ENCODE results near the gene RERE. TPM values are rescaled to one million over a fixed set of nuclear protein-coding genes. Genes with fewer than 3 reads are reported as not detected.

RERE gene
- total and polyA plus RNA-seq, 7 donors = 19.2 to 148 (median 90.6) TPM

GRCh38 chr1:8474369-8474768 lies 343.1 kb downstream of the RERE start:
- H3K9me3 ChIP-seq = no peaks in the 10 kb centered on the region
- H3K27me3 ChIP-seq = no peaks in the 10 kb centered on the region
- DNase-seq = no peak
- H3K4me1 ChIP-seq = peaks cover 0 to 47% (median 31%) of the 10 kb centered on the region in 4 donors
- no peaks in the 10 kb centered on the region for H3K36me3 ChIP-seq
- intact Hi-C loops (cut with DNase I) = loop anchor here (5.0 kb wide), 1 partner anchor 253 kb away; no protein-coding TSS in a partner anchor
- no peak for TF ChIP-seq POLR2A (IDR thresholded peaks at IDR 0.05)
- no peak for TF ChIP-seq CTCF (IDR thresholded peaks at IDR 0.05)
- TF ChIP-seq EP300 (IDR thresholded peaks at IDR 0.05) = no peak
- no peak for TF ChIP-seq POLR2AphosphoS5 (IDR thresholded peaks at IDR 0.05)
- WGBS, 2 donors = 81 to 90% methylated on average over 3 of the region's 3 CpGs
- no peak overlapping the region for H3K27ac ChIP-seq
- no peak overlapping the region for H3K4me3 ChIP-seq

- intact Hi-C loops (cut with DNase I) = loop anchor here (5.0 kb wide), 1 partner anchor 253 kb away; no protein-coding TSS in a partner anchor
- WGBS, 2 donors = 76 to 83% methylated on average over 2 of the region's 2 CpGs
- TF ChIP-seq POLR2A (IDR thresholded peaks at IDR 0.05) = no peak
- TF ChIP-seq POLR2AphosphoS5 (IDR thresholded peaks at IDR 0.05) = no peak
- no peak for TF ChIP-seq CTCF (IDR thresholded peaks at IDR 0.05)
- no peak for TF ChIP-seq EP300 (IDR thresholded peaks at IDR 0.05)
- Histone ChIP-seq H3K27me3 (no peaks in the 10 kb centered on the region), H3K4me1 (peaks cover 0 to 47% (median 30%) of the 10 kb centered on the region in 4 donors), H3K36me3 (no peaks in the 10 kb centered on the region), H3K4me3 (no peak overlapping the region), H3K9me3 (no peaks in the 10 kb centered on the region), H3K27ac (no peak overlapping the region)
- DNase-seq = no peak
Measured at GRCh38 chr1:8473891-8474300, 343.5 kb downstream of the RERE start.

GRCh38 chr1:8473121-8473875 lies 344.1 kb downstream of the RERE start:
- H3K4me3 ChIP-seq = no peak overlapping the region
- intact Hi-C loops (cut with DNase I) = loop anchor here (5.0 kb wide), 1 partner anchor 254 kb away; no protein-coding TSS in a partner anchor
- H3K9me3 ChIP-seq = no peaks in the 10 kb centered on the region
- no peak overlapping the region for H3K27ac ChIP-seq
- DNase-seq = no peak
- WGBS, 2 donors = 79 to 81% methylated on average over 4 of the region's 4 CpGs
- H3K36me3 ChIP-seq = no peaks in the 10 kb centered on the region
- TF ChIP-seq EP300 (IDR thresholded peaks at IDR 0.05) (no peak), CTCF (IDR thresholded peaks at IDR 0.05) (no peak), POLR2A (IDR thresholded peaks at IDR 0.05) (no peak), POLR2AphosphoS5 (IDR thresholded peaks at IDR 0.05) (no peak)
- H3K27me3 ChIP-seq = no peaks in the 10 kb centered on the region
- H3K4me1 ChIP-seq = peaks cover 0 to 43% (median 27%) of the 10 kb centered on the region in 4 donors

GRCh38 chr1:8472668-8473067 lies 344.8 kb downstream of the RERE start:
- WGBS, 2 donors = 46 to 81% methylated on average over 2 of the region's 2 CpGs
- Histone ChIP-seq H3K4me1 (peaks cover 0 to 36% (median 22%) of the 10 kb centered on the region in 4 donors), H3K27me3 (no peaks in the 10 kb centered on the region), H3K4me3 (no peak overlapping the region), H3K36me3 (no peaks in the 10 kb centered on the region), H3K9me3 (no peaks in the 10 kb centered on the region), H3K27ac (no peak overlapping the region)
- no peak for DNase-seq
- intact Hi-C loops (cut with DNase I) = loop anchor here (5.0 kb wide), 1 partner anchor 255 kb away; no protein-coding TSS in a partner anchor
- TF ChIP-seq EP300 (IDR thresholded peaks at IDR 0.05) = no peak
- no peak for TF ChIP-seq POLR2A (IDR thresholded peaks at IDR 0.05)
- no peak for TF ChIP-seq POLR2AphosphoS5 (IDR thresholded peaks at IDR 0.05)
- no peak for TF ChIP-seq CTCF (IDR thresholded peaks at IDR 0.05)
